Left ventricle myocardium inferior (tissue), 1 donor: ENCODE measurements around the gene TLR3. TPM values are rescaled to one million over a fixed set of nuclear protein-coding genes. Genes with fewer than 3 reads are reported as not detected.
A peak's percentile ranks its signal among the peaks of the same experiment; 100 is the strongest.

Experiments used
- DNase-seq: peaks from one replicate; pipeline ENCODE4 v3.0.0-alpha.2; 2020
- H3K27ac ChIP-seq: fragments of 200-600 bp; replicated peaks from 2 replicates; pipeline ENCODE4 v1.8.0; 2021
- H3K27me3 ChIP-seq: fragments of 200-600 bp; 2 replicates; pipeline ENCODE4 v1.8.0; 2021; ENCODE audit warnings: low read depth
- H3K36me3 ChIP-seq: fragments of 200-600 bp; 2 replicates; pipeline ENCODE4 v1.8.0; 2021
- H3K4me1 ChIP-seq: fragments of 200-600 bp; 2 replicates; pipeline ENCODE4 v1.8.0; 2021
- H3K4me3 ChIP-seq: fragments of 200-600 bp; 2 replicates; pipeline ENCODE4 v1.8.0; 2021; ENCODE audit warnings: mild to moderate bottlenecking, moderate library complexity
- H3K9me3 ChIP-seq: fragments of 200-600 bp; replicated peaks from 2 replicates; pipeline ENCODE4 v1.8.0; 2021
- CTCF ChIP-seq: fragments of 200-600 bp; IDR thresholded peaks from 2 replicates; pipeline ENCODE4 v1.8.0; 2021; ENCODE audit warnings: antibody characterized with exemption, mild to moderate bottlenecking, borderline replicate concordance
- intact Hi-C: fragments of 100-400 bp; cut with micrococcal nuclease; formaldehyde crosslinking; loops from one replicate; pipeline ENCODE4 v1.11.0; 2022
- total RNA-seq: library from RNA; stranded (reverse); fragmentation: NEBNext Ultra II Directional; extraction: Animal tissue kit (Norgen Biotek cat#: 25700); gene quantifications from one replicate; pipeline ENCODE4 v1.2.1, GENCODE V29; 2021
- donor health status: DM: no; HTN: yes; CAD: no; lungs with severe emphysema.

The TLR3 gene
- total RNA-seq, 1 donor from 2014 or later = 4.9 TPM

- H3K27ac ChIP-seq = no peak overlapping the region
- peaks cover 26% of the 10 kb centered on the region for H3K4me1 ChIP-seq
- H3K4me3 ChIP-seq = no peak overlapping the region
- TF ChIP-seq CTCF = no peak
- H3K36me3 ChIP-seq = no peaks in the 10 kb centered on the region
- no peak for DNase-seq
- no peaks in the 10 kb centered on the region for H3K9me3 ChIP-seq
- intact Hi-C loops = no loop called here
- H3K27me3 ChIP-seq = no peaks in the 10 kb centered on the region
These were observed 3.6 kb downstream of the TLR3 start for GRCh38 chr4:186072516-186072915.

GRCh38 chr4:186074189-186074588 is 5.2 kb downstream of the TLR3 start:
- no peak overlapping the region for H3K4me3 ChIP-seq
- TF ChIP-seq CTCF = no peak
- H3K36me3 ChIP-seq = no peaks in the 10 kb centered on the region
- H3K27me3 ChIP-seq = no peaks in the 10 kb centered on the region
- peaks cover 12% of the 10 kb centered on the region for H3K4me1 ChIP-seq
- no peak for DNase-seq
- intact Hi-C loops = no loop called here
- H3K27ac ChIP-seq = no peak overlapping the region
- H3K9me3 ChIP-seq = no peaks in the 10 kb centered on the region

- Histone ChIP-seq H3K27me3 (no peaks in the 10 kb centered on the region), H3K36me3 (peaks cover 14% of the 10 kb centered on the region), H3K27ac (no peak overlapping the region), H3K4me1 (no peaks in the 10 kb centered on the region), H3K9me3 (no peaks in the 10 kb centered on the region), H3K4me3 (no peak overlapping the region)
- no peak for TF ChIP-seq CTCF
- no peak for DNase-seq
- intact Hi-C loops = no loop called here
These were observed 10.2 kb downstream of the TLR3 start for GRCh38 chr4:186078981-186079638.

GRCh38 chr4:186079694-186080093 is 10.7 kb downstream of the TLR3 start:
- no peaks in the 10 kb centered on the region for H3K27me3 ChIP-seq
- intact Hi-C loops = no loop called here
- H3K36me3 ChIP-seq = peaks cover 14% of the 10 kb centered on the region
- H3K4me1 ChIP-seq = no peaks in the 10 kb centered on the region
- no peak for DNase-seq
- no peaks in the 10 kb centered on the region for H3K9me3 ChIP-seq
- H3K27ac ChIP-seq = no peak overlapping the region
- H3K4me3 ChIP-seq = no peak overlapping the region
- no peak for TF ChIP-seq CTCF

GRCh38 chr4:186081202-186081807 is 12.3 kb downstream of the TLR3 start:
- no peak overlapping the region for H3K27ac ChIP-seq
- no peak for DNase-seq
- H3K36me3 ChIP-seq = peaks cover 14% of the 10 kb centered on the region
- TF ChIP-seq CTCF = no peak
- intact Hi-C loops = no loop called here
- H3K27me3 ChIP-seq = no peaks in the 10 kb centered on the region
- no peaks in the 10 kb centered on the region for H3K9me3 ChIP-seq
- no peaks in the 10 kb centered on the region for H3K4me1 ChIP-seq
- H3K4me3 ChIP-seq = peak overlapping the region; percentile 11
